ENCODE data around the gene CERCAM. TPM values are rescaled to one million over a fixed set of nuclear protein-coding genes. Genes with fewer than 3 reads are reported as not detected.

The CERCAM gene
- polyA plus RNA-seq, 4 donors = 37.9 to 50.5 (median 40.8) TPM

DNA sequence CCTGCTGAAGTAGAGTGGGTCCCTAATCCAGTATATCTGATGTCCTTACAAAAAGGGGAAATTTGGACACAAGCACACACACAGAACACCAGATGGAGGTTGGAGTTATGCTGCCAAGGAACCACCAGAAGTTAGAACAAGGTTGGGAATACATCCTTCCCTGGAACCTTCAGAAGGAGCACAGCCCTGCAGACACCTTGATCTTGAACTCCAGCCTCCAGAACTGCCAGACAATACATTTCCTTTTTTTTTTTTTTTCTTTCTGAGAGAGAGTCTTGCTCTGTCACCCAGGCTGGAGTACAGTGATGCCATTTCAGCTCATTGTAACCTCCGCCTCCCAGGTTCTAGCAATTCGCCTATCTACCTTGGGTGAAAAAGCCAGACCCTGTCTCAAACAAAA lies 28.1 kb downstream of the CERCAM start:
- no peak for DNase-seq (ENCODE audit: low read depth in 4 of 4, low spot score in 3 of 4)

GRCh38 chr9:128454991-128455390 lies 34.3 kb downstream of the CERCAM start:
- no peak for DNase-seq (ENCODE audit: low read depth in 4 of 4, low spot score in 3 of 4)

- DNase-seq (ENCODE audit: low read depth in 4 of 4, low spot score in 3 of 4) = peak; percentile 91 to 94 (median 94)
Measured at GRCh38 chr9:128455849-128456612, 35.4 kb downstream of the CERCAM start, which contains the start of gene ODF2. TSS of gene ODF2 (plus strand) at chr9:128456006. CDS start at chr9:128456092, 86 bp downstream.

- DNase-seq (ENCODE audit: low read depth in 4 of 4, low spot score in 3 of 4) = peak in 3 of 4 donors; percentile 10 to 34 (median 20)
Measured at GRCh38 chr9:128456613-128457061, 36.0 kb downstream of the CERCAM start.

GRCh38 chr9:128457207-128457606 lies 36.5 kb downstream of the CERCAM start:
- no peak for DNase-seq (ENCODE audit: low read depth in 4 of 4, low spot score in 3 of 4)

- DNase-seq (ENCODE audit: low read depth in 4 of 4, low spot score in 3 of 4) = no peak
Measured at GRCh38 chr9:128459011-128459410, 38.4 kb downstream of the CERCAM start.

- no peak for DNase-seq (ENCODE audit: low read depth in 4 of 4, low spot score in 3 of 4)
Measured at GRCh38 chr9:128469070-128469469, 48.4 kb downstream of the CERCAM start.

GRCh38 chr9:128470560-128470959 lies 49.9 kb downstream of the CERCAM start:
- no peak for DNase-seq (ENCODE audit: low read depth in 4 of 4, low spot score in 3 of 4)

GRCh38 chr9:128473104-128473503 lies 52.4 kb downstream of the CERCAM start:
- no peak for DNase-seq (ENCODE audit: low read depth in 4 of 4, low spot score in 3 of 4)

DNA sequence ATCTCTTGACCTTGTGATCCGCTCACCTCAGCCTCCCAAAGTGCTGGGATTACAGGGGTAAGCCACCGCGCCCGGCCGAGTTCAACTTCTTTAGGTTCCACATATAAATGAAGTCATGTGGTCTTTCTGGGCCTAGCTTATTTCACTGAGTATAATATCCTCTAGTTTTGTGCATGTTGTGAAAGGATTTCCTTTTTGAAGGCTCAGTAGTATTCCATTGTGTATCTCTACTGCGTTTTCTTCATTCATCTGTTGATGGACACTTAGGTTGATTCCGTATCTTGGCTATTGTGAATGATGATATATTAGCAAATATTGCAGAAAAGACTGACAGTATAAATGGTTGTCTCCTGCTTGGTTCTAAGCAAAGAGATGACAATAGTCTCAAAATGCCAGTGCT lies 55.2 kb downstream of the CERCAM start:
- no peak for DNase-seq (ENCODE audit: low read depth in 4 of 4, low spot score in 3 of 4)

GRCh38 chr9:128479262-128479661 lies 58.6 kb downstream of the CERCAM start:
- DNase-seq (ENCODE audit: low read depth in 4 of 4, low spot score in 3 of 4) = no peak

GRCh38 chr9:128481561-128481960 lies 60.9 kb downstream of the CERCAM start:
- DNase-seq (ENCODE audit: low read depth in 4 of 4, low spot score in 3 of 4) = no peak

DNA sequence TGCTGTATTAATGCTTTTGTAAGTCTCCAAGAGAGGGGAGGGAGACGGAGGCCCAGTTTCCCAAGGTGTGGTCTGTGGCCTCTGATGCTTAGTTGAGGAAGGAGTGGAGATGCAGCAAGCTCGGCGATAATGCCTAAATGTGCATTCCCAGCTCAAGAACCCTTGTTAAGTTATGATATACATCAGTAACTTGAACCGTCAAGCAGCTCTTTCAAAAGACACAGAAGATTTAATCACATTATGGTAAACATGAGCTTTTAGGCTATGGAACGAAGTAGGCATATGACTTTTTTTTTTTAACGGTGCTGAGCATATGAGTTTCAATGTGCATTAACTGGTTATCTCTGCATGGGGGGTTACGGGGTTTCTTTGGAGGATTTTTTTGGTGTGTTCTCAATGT lies 61.5 kb downstream of the CERCAM start:
- DNase-seq (ENCODE audit: low read depth in 4 of 4, low spot score in 3 of 4) = no peak

DNA sequence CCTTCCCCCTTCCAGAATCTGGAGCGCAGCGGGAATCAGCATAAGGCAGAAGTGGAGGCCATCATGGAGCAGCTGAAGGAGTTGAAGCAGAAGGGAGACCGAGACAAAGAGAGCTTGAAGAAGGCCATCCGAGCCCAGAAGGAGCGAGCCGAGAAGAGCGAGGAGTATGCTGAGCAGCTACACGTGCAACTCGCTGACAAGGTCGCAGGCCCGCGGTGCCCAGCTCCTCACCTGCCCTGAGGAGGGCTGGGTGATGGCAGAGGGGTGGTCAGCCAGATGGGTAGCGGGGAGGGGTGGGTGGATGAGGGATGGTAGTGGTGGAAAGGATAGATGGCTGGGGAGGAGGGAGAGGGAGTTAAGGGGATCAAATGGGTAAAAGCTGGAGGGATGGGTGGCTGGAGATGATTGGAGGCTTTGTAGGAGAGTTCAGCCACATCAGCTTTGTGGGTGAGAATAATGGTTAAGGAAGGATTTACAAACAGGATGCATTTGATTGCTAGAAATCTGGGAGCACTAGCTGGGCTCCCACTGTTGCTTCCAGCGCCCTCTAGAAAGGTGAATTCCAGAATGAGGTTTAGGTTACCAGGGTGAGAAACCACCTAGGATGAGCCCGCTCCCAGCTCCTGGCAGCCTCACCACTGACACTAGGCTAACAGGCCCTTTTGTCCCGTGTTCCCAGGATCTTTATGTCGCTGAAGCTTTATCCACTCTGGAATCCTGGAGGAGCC lies 64.2 kb downstream of the CERCAM start:
- DNase-seq (ENCODE audit: low read depth in 4 of 4, low spot score in 3 of 4) = no peak

GRCh38 chr9:128485414-128485855 lies 64.8 kb downstream of the CERCAM start:
- DNase-seq (ENCODE audit: low read depth in 4 of 4, low spot score in 3 of 4) = no peak

- no peak for DNase-seq (ENCODE audit: low read depth in 4 of 4, low spot score in 3 of 4)
Measured at GRCh38 chr9:128486201-128486600, 65.5 kb downstream of the CERCAM start.

Other genes starting within 250 kb of the CERCAM start
- gene CIZ1, start 229.3 kb upstream of the CERCAM start, polyA plus RNA-seq (ENCODE audit: insufficient read length in 4 of 4) = 100 to 1,000 TPM; 112 to 126 (median 114) TPM
- gene DNM1, start 217.5 kb upstream of the CERCAM start, polyA plus RNA-seq (ENCODE audit: insufficient read length in 4 of 4) = 100 to 1,000 TPM in 1 of 4 donors, 10 to 100 TPM in 3; 79.9 to 107 (median 89.6) TPM
- 10 to 100 TPM; 77.0 to 86.5 (median 78.7) TPM for gene GOLGA2, start 144.8 kb upstream of the CERCAM start, polyA plus RNA-seq (ENCODE audit: insufficient read length in 4 of 4)
- gene SWI5, start 144.6 kb upstream of the CERCAM start, polyA plus RNA-seq (ENCODE audit: insufficient read length in 4 of 4) = 10 to 100 TPM; 26.8 to 37.5 (median 29.9) TPM
- 10 to 100 TPM; 38.9 to 42.9 (median 41.5) TPM for gene TRUB2, start 98.4 kb upstream of the CERCAM start, polyA plus RNA-seq (ENCODE audit: insufficient read length in 4 of 4)
- 10 to 100 TPM; 54.8 to 70.1 (median 61.4) TPM for gene COQ4, start 98.0 kb upstream of the CERCAM start, polyA plus RNA-seq (ENCODE audit: insufficient read length in 4 of 4)
- gene SLC27A4, start 80.3 kb upstream of the CERCAM start, polyA plus RNA-seq (ENCODE audit: insufficient read length in 4 of 4) = 10 to 100 TPM; 17.3 to 24.0 (median 18.2) TPM
- 10 to 100 TPM; 52.0 to 65.8 (median 58.0) TPM for gene URM1, start 49.5 kb upstream of the CERCAM start, polyA plus RNA-seq (ENCODE audit: insufficient read length in 4 of 4)
- 10 to 100 TPM; 39.9 to 46.6 (median 41.6) TPM for gene ODF2, start 35.1 kb downstream of the CERCAM start, polyA plus RNA-seq (ENCODE audit: insufficient read length in 4 of 4)
- gene GLE1, start 83.9 kb downstream of the CERCAM start, polyA plus RNA-seq (ENCODE audit: insufficient read length in 4 of 4) = 10 to 100 TPM; 28.0 to 31.5 (median 30.4) TPM
- gene SPTAN1, start 131.7 kb downstream of the CERCAM start, polyA plus RNA-seq (ENCODE audit: insufficient read length in 4 of 4) = 100 to 1,000 TPM; 301 to 363 (median 329) TPM
- gene DYNC2I2, start 236.0 kb downstream of the CERCAM start, polyA plus RNA-seq (ENCODE audit: insufficient read length in 4 of 4) = 10 to 100 TPM; 58.6 to 88.6 (median 64.9) TPM